Measurements from ENCODE around the gene MRC2. TPM values are rescaled to one million over a fixed set of nuclear protein-coding genes. Genes with fewer than 3 reads are reported as not detected.
"Not testable (repeated sequence)": the region's sequence is repeated elsewhere in the genome, so short reads cannot be mapped to it uniquely, and the experiment has no call there.

Gene MRC2
- total RNA-seq, 2 donors from 2014 or later = 2.0 to 2.1 TPM

- Mint-ChIP-seq H3K9me3 (no peaks in the 10 kb centered on the region), H3K4me3 (no peak overlapping the region), H3K36me3 (no peaks in the 10 kb centered on the region), H3K27me3 (peaks cover 0 to 2% of the 10 kb centered on the region in 2 donors), H3K27ac (no peak overlapping the region), H3K4me1 (ENCODE audit: low read depth in 2 of 2) (peaks cover 0 to 3% of the 10 kb centered on the region in 2 donors)
- ATAC-seq (no peak), DNase-seq (ENCODE audit: low spot score) (no peak)
Measured at GRCh38 chr17:62676952-62677596, 49.6 kb downstream of the MRC2 start.

GRCh38 chr17:62678214-62678919 lies 50.9 kb downstream of the MRC2 start:
- Mint-ChIP-seq H3K27ac (no peak overlapping the region), H3K9me3 (no peaks in the 10 kb centered on the region), H3K4me1 (ENCODE audit: low read depth in 2 of 2) (no peaks in the 10 kb centered on the region), H3K36me3 (no peaks in the 10 kb centered on the region), H3K27me3 (no peaks in the 10 kb centered on the region), H3K4me3 (no peak overlapping the region)
- DNase-seq (ENCODE audit: low spot score) (no peak), ATAC-seq (no peak)

GRCh38 chr17:62679866-62680377 lies 52.5 kb downstream of the MRC2 start:
- no peaks in the 10 kb centered on the region for H3K36me3 Mint-ChIP-seq
- H3K9me3 Mint-ChIP-seq = no peaks in the 10 kb centered on the region
- no peak for DNase-seq (ENCODE audit: low spot score)
- no peak overlapping the region for H3K4me3 Mint-ChIP-seq
- ATAC-seq = no peak
- H3K27ac Mint-ChIP-seq = no peak overlapping the region
- H3K27me3 Mint-ChIP-seq = no peaks in the 10 kb centered on the region
- no peaks in the 10 kb centered on the region for H3K4me1 Mint-ChIP-seq (ENCODE audit: low read depth in 2 of 2)

- H3K27ac Mint-ChIP-seq = no peak overlapping the region
- H3K9me3 Mint-ChIP-seq = no peaks in the 10 kb centered on the region
- no peaks in the 10 kb centered on the region for H3K36me3 Mint-ChIP-seq
- no peak for ATAC-seq
- H3K4me1 Mint-ChIP-seq (ENCODE audit: low read depth in 2 of 2) = no peaks in the 10 kb centered on the region
- H3K4me3 Mint-ChIP-seq = no peak overlapping the region
- no peaks in the 10 kb centered on the region for H3K27me3 Mint-ChIP-seq
- no peak for DNase-seq (ENCODE audit: low spot score)
Measured at GRCh38 chr17:62680541-62681052, 53.1 kb downstream of the MRC2 start.

GRCh38 chr17:62681061-62681938 lies 53.8 kb downstream of the MRC2 start:
- Mint-ChIP-seq H3K27me3 (no peaks in the 10 kb centered on the region), H3K9me3 (no peaks in the 10 kb centered on the region), H3K36me3 (no peaks in the 10 kb centered on the region), H3K4me1 (ENCODE audit: low read depth in 2 of 2) (no peaks in the 10 kb centered on the region), H3K27ac (no peak overlapping the region), H3K4me3 (no peak overlapping the region)
- ATAC-seq (no peak), DNase-seq (ENCODE audit: low spot score) (no peak)

GRCh38 chr17:62681939-62682381 lies 54.5 kb downstream of the MRC2 start:
- Mint-ChIP-seq H3K27ac (no peak overlapping the region), H3K4me3 (no peak overlapping the region), H3K9me3 (no peaks in the 10 kb centered on the region), H3K36me3 (no peaks in the 10 kb centered on the region), H3K4me1 (ENCODE audit: low read depth in 2 of 2) (no peaks in the 10 kb centered on the region), H3K27me3 (no peaks in the 10 kb centered on the region)
- DNase-seq (ENCODE audit: low spot score) = no peak
- no peak for ATAC-seq

GRCh38 chr17:62684179-62684578 lies 56.7 kb downstream of the MRC2 start:
- Mint-ChIP-seq H3K4me1 (ENCODE audit: low read depth in 2 of 2) (no peaks in the 10 kb centered on the region), H3K36me3 (no peaks in the 10 kb centered on the region), H3K27ac (no peak overlapping the region), H3K9me3 (no peaks in the 10 kb centered on the region), H3K27me3 (no peaks in the 10 kb centered on the region), H3K4me3 (no peak overlapping the region)
- ATAC-seq (no peak), DNase-seq (ENCODE audit: low spot score) (no peak)

GRCh38 chr17:62687997-62688396 lies 60.5 kb downstream of the MRC2 start:
- DNase-seq (ENCODE audit: low spot score) (no peak), ATAC-seq (no peak)
- H3K9me3 Mint-ChIP-seq = no peaks in the 10 kb centered on the region
- H3K4me1 Mint-ChIP-seq (ENCODE audit: low read depth in 2 of 2) = no peaks in the 10 kb centered on the region
- H3K27me3 Mint-ChIP-seq = no peaks in the 10 kb centered on the region
- H3K27ac Mint-ChIP-seq = no peak overlapping the region
- H3K4me3 Mint-ChIP-seq = no peak overlapping the region
- no peaks in the 10 kb centered on the region for H3K36me3 Mint-ChIP-seq

GRCh38 chr17:62688398-62689160 lies 61.1 kb downstream of the MRC2 start:
- no peaks in the 10 kb centered on the region for H3K36me3 Mint-ChIP-seq

GRCh38 chr17:62689441-62690167 lies 62.1 kb downstream of the MRC2 start:
- H3K9me3 Mint-ChIP-seq = no peaks in the 10 kb centered on the region
- ATAC-seq (peak in 1 of 2 donors; percentile 13), DNase-seq (ENCODE audit: low spot score) (no peak)
- H3K4me3 Mint-ChIP-seq = no peak overlapping the region
- peaks cover 0 to 3% of the 10 kb centered on the region in 2 donors for H3K27me3 Mint-ChIP-seq
- H3K36me3 Mint-ChIP-seq = no peaks in the 10 kb centered on the region
- no peaks in the 10 kb centered on the region for H3K4me1 Mint-ChIP-seq (ENCODE audit: low read depth in 2 of 2)
- no peak overlapping the region for H3K27ac Mint-ChIP-seq

More at GRCh38 chr17:62688398-62689160, 61.1 kb downstream of the MRC2 start:
- H3K4me3 Mint-ChIP-seq = no peak overlapping the region
- no peaks in the 10 kb centered on the region for H3K4me1 Mint-ChIP-seq (ENCODE audit: low read depth in 2 of 2)
- H3K27me3 Mint-ChIP-seq = no peaks in the 10 kb centered on the region
- DNase-seq (ENCODE audit: low spot score) (no peak), ATAC-seq (peak in 1 of 2 donors; percentile 11)
- H3K27ac Mint-ChIP-seq = no peak overlapping the region
- no peaks in the 10 kb centered on the region for H3K9me3 Mint-ChIP-seq

GRCh38 chr17:62690168-62690897 lies 62.9 kb downstream of the MRC2 start:
- Mint-ChIP-seq H3K36me3 (no peaks in the 10 kb centered on the region), H3K27ac (no peak overlapping the region), H3K27me3 (peaks cover 0 to 3% of the 10 kb centered on the region in 2 donors), H3K4me1 (ENCODE audit: low read depth in 2 of 2) (no peaks in the 10 kb centered on the region), H3K4me3 (no peak overlapping the region), H3K9me3 (no peaks in the 10 kb centered on the region)
- ATAC-seq (no peak), DNase-seq (ENCODE audit: low spot score) (no peak)

- ATAC-seq; H3K36me3 Mint-ChIP-seq; H3K4me1 Mint-ChIP-seq (ENCODE audit: low read depth in 2 of 2); DNase-seq (ENCODE audit: low spot score); H3K27ac Mint-ChIP-seq; H3K27me3 Mint-ChIP-seq; H3K9me3 Mint-ChIP-seq; H3K4me3 Mint-ChIP-seq: not testable (repeated sequence)
Measured at GRCh38 chr17:62691589-62691915, 64.1 kb downstream of the MRC2 start.
